K562 (cell line): ENCODE results near the gene ANKS4B. TPM values are rescaled to one million over a fixed set of nuclear protein-coding genes. Genes with fewer than 3 reads are reported as not detected.

Source experiments
- HDAC2 ChIP-seq: fragments of 450-650 bp; IDR thresholded peaks from 2 replicates; pipeline ENCODE4 v1.6.1; 2016; ENCODE audit warnings: mild to moderate bottlenecking
- KAT8 ChIP-seq: fragments of 450-650 bp; IDR thresholded peaks from 2 replicates; pipeline ENCODE4 v1.6.1; 2016; ENCODE audit warnings: low read depth, mild to moderate bottlenecking
- MLX ChIP-seq, 2 experiments: fragments of 450-650 bp in 1 of 2; sonication (generic) in 1 of 2; formaldehyde crosslinking; conservative IDR thresholded peaks; 2 replicates each; pipeline versions ENCODE4 v1.4.0 to v1.8.1; 2020 to 2022; ENCODE audit warnings: mild to moderate bottlenecking in 1 of 2, missing genetic modification reagents in 1 of 2
- NR2C1 ChIP-seq, 2 experiments: fragments of 450-650 bp; IDR thresholded peaks; 2 replicates each; pipeline ENCODE4 v1.6.1; 2017; ENCODE audit warnings: mild to moderate bottlenecking in 2 of 2, antibody characterized with exemption in 1 of 2, inconsistent platforms in 1 of 2, missing compliant biosample characterization in 1 of 2, missing genetic modification characterization in 1 of 2
- ZBTB26 ChIP-seq: fragments of 450-650 bp; formaldehyde crosslinking; IDR thresholded peaks from 2 replicates; pipeline ENCODE4 v1.4.0; 2022; ENCODE audit warnings: missing genetic modification characterization
- ZNF354B ChIP-seq: fragments of 250-450 bp; sonication (Bioruptor Pico); IDR thresholded peaks from 2 replicates; pipeline ENCODE4 v1.4.0; 2020
- ZNF444 ChIP-seq: fragments of 250-450 bp; sonication (Bioruptor Pico); IDR thresholded peaks from 2 replicates; pipeline ENCODE4 v1.4.0; 2020; ENCODE audit warnings: mild to moderate bottlenecking, moderate library complexity
- polyA plus RNA-seq, 8 experiments: library from polyadenylated mRNA; depleted of rRNA in 4 of 8; stranded (reverse) in 5 of 8; unstranded in 3 of 8; fragments of >200 nt; fragmentation: Nextera tagmentation in 2 of 8; fragmentation: Illumina TruSeq in 1 of 8; extraction: Ambion mirVana in 2 of 8; extraction: Trizol in 1 of 8; gene quantifications; 2 replicates each; pipeline versions ENCODE4 v1.2.1 to v1.2.3, GENCODE V29; 2011 to 2014; ENCODE audit warnings: inconsistent platforms in 1 of 8, missing spikeins in 1 of 8
- total RNA-seq, 7 experiments: library from RNA; depleted of rRNA in 6 of 7; stranded (reverse); fragments of >200 nt in 6 of 7; fragmentation: Illumina TruSeq in 2 of 7; extraction: Trizol in 2 of 7; gene quantifications; 2 replicates each; pipeline versions ENCODE4 v1.2.1 to v1.2.3, GENCODE V29; 2011 to 2021; ENCODE audit warnings: low replicate concordance in 1 of 7
- TF ChIP-seq, protein P1 (sequence below): fragments of 450-650 bp; formaldehyde crosslinking; IDR thresholded peaks from 2 replicates; pipeline ENCODE4 v1.4.0; 2020; ENCODE audit warnings: mild to moderate bottlenecking, mixed read lengths

Gene ANKS4B
- total and polyA plus RNA-seq, 9 of the 15 experiments (the other 6 are each of a cell fraction or from before 2014, with no cell fraction given), result not detected

DNA sequence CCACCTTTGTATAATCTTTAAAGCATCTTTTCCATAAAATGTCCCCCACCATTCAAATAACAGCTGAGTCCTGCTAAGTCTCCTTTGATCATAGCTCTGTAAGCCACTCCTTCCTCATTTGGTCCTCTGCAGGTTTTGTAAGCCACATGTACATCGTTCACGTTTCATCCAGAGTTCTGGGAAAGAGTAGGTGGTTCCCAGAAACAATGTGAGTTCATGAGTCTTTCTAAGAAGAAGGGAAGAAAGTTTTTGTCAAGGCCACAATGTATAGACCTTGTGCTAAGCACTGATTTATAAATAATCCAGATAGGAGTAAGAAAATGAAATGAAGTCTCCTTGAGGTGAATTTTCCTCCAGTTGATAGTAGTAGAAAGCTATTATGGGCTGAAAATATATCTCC lies 8.7 kb upstream of the ANKS4B start (continued):
- TF ChIP-seq, protein P1, sequence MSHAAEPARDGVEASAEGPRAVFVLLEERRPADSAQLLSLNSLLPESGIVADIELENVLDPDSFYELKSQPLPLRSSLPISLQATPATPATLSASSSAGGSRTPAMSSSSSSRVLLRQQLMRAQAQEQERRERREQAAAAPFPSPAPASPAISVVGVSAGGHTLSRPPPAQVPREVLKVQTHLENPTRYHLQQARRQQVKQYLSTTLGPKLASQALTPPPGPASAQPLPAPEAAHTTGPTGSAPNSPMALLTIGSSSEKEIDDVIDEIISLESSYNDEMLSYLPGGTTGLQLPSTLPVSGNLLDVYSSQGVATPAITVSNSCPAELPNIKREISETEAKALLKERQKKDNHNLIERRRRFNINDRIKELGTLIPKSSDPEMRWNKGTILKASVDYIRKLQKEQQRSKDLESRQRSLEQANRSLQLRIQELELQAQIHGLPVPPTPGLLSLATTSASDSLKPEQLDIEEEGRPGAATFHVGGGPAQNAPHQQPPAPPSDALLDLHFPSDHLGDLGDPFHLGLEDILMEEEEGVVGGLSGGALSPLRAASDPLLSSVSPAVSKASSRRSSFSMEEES (CRISPR knock-in tag), result no peak
- TF ChIP-seq NR2C1 (IDR thresholded peaks at IDR 0.05), result no peak
- TF ChIP-seq NR2C1 (tag; IDR thresholded peaks at IDR 0.05), result no peak
- TF ChIP-seq HDAC2, result 0 out of 2 replicates have a peak, but pooled peaks have one; percentile 38
- no peak for TF ChIP-seq KAT8
- no peak for TF ChIP-seq ZNF444 (CRISPR knock-in tag)
- TF ChIP-seq ZNF354B, result no peak
- no peak for TF ChIP-seq ZBTB26 (CRISPR knock-in tag)
- no peak for TF ChIP-seq MLX (CRISPR knock-in tag; conservative IDR thresholded peaks at IDR 0.05)
